Cardiac muscle cell (in vitro differentiated cells and primary cell): ENCODE measurements around the gene EML3. TPM values are rescaled to one million over a fixed set of nuclear protein-coding genes. Genes with fewer than 3 reads are reported as not detected.

Experiments used
- DNase-seq, 2 donors: peaks; one replicate each; pipeline versions ENCODE4 v3.0.0 to v3.0.0-alpha.2; 2010 to 2017; ENCODE audit warnings: low read depth in 1 of 2, low spot score in 1 of 2
- H3K27ac ChIP-seq: fragments of 200-600 bp; sonication (generic); 2 replicates; pipeline ENCODE4 v1.5.1; 2016
- H3K27me3 ChIP-seq: fragments of 200-600 bp; sonication (generic); 2 replicates; pipeline ENCODE4 v1.6.0; 2016; ENCODE audit warnings: control low read depth
- H3K36me3 ChIP-seq: fragments of 200-600 bp; sonication (generic); 2 replicates; pipeline ENCODE4 v1.5.1; 2016; ENCODE audit warnings: control low read depth
- H3K4me1 ChIP-seq: fragments of 200-600 bp; sonication (generic); 2 replicates; pipeline ENCODE4 v1.8.1; 2017; ENCODE audit warnings: low read depth, mild to moderate bottlenecking, mixed run types
- H3K4me3 ChIP-seq: fragments of 200-600 bp; sonication (generic); 2 replicates; pipeline ENCODE4 v1.5.1; 2016; ENCODE audit warnings: mild to moderate bottlenecking
- H3K9me3 ChIP-seq: fragments of 200-600 bp; sonication (generic); 2 replicates; pipeline ENCODE4 v1.5.1; 2017; ENCODE audit warnings: low read depth, mild to moderate bottlenecking, control low read depth
- polyA plus RNA-seq: library from polyadenylated mRNA; unstranded; fragments of >200 nt; fragmentation: Nextera tagmentation; extraction: Ambion mirVana; gene quantifications from 2 replicates; pipeline ENCODE4 v1.2.1, GENCODE V29; 2016
- total RNA-seq: library from RNA; depleted of rRNA; stranded (reverse); fragments of >200 nt; gene quantifications from 2 replicates; pipeline ENCODE4 v1.2.3, GENCODE V29; 2016
- TF ChIP-seq, protein P1 (sequence below): IDR thresholded peaks from 2 replicates; pipeline ENCODE4 v1.5.1; 2012; ENCODE audit warnings: low read depth, mild to moderate bottlenecking, low read length

EML3 gene
- total and polyA plus RNA-seq, 2 experiments from 2014 or later, result 32.0 to 42.8 TPM

DNA sequence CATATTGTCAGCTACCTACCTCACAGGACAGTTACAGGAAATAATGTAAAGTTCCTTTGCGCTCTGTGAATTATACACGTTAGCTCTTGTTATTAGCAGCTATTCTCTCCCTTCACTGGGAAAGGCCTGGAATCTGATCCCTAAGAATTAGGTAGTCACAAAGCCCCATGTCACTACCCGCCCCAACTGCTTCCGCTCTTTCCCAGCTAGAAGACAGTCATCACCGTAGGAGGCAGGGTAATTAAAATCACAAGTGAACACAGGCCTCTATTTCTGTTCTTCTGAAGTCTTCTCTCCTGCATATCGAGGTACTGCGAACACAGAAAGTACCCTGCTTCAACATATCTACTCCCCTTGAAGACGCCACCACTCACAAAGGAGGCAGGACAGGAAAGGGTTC lies 53.4 kb downstream of the EML3 start:
- Histone ChIP-seq H3K4me3 (no peak overlapping the region), H3K27ac (peak overlapping the region; percentile 98), H3K4me1 (peaks cover 18% of the 10 kb centered on the region), H3K36me3 (peaks cover 30% of the 10 kb centered on the region), H3K9me3 (no peaks in the 10 kb centered on the region), H3K27me3 (no peaks in the 10 kb centered on the region)
- TF ChIP-seq, protein P1, sequence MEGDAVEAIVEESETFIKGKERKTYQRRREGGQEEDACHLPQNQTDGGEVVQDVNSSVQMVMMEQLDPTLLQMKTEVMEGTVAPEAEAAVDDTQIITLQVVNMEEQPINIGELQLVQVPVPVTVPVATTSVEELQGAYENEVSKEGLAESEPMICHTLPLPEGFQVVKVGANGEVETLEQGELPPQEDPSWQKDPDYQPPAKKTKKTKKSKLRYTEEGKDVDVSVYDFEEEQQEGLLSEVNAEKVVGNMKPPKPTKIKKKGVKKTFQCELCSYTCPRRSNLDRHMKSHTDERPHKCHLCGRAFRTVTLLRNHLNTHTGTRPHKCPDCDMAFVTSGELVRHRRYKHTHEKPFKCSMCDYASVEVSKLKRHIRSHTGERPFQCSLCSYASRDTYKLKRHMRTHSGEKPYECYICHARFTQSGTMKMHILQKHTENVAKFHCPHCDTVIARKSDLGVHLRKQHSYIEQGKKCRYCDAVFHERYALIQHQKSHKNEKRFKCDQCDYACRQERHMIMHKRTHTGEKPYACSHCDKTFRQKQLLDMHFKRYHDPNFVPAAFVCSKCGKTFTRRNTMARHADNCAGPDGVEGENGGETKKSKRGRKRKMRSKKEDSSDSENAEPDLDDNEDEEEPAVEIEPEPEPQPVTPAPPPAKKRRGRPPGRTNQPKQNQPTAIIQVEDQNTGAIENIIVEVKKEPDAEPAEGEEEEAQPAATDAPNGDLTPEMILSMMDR, result no peak
- DNase-seq, result no peak

DNA sequence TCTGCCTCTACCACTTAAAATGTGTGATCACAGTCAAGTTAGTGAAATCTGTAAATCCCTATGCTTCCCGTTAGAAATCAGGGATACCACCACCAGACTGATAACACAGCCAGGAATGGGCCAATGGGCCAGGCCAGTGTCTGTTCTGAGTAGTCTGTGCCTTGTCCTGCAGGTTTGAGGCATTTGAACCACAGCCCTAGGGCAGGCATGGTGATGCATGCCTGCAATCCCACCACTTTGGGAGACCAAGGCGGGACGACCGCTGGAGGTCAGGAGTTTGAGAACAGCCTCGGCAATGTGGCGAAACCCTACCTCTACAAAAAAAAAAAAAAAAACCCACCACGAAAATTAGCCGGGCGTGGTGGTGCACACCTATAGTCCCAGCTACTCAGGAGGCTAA lies 53.9 kb downstream of the EML3 start:
- Histone ChIP-seq H3K4me3 (no peak overlapping the region), H3K4me1 (peaks cover 21% of the 10 kb centered on the region), H3K36me3 (peaks cover 26% of the 10 kb centered on the region), H3K27me3 (no peaks in the 10 kb centered on the region), H3K27ac (peak overlapping the region; percentile 21), H3K9me3 (no peaks in the 10 kb centered on the region)
- TF ChIP-seq, protein P1, result no peak
- DNase-seq, result no peak

DNA sequence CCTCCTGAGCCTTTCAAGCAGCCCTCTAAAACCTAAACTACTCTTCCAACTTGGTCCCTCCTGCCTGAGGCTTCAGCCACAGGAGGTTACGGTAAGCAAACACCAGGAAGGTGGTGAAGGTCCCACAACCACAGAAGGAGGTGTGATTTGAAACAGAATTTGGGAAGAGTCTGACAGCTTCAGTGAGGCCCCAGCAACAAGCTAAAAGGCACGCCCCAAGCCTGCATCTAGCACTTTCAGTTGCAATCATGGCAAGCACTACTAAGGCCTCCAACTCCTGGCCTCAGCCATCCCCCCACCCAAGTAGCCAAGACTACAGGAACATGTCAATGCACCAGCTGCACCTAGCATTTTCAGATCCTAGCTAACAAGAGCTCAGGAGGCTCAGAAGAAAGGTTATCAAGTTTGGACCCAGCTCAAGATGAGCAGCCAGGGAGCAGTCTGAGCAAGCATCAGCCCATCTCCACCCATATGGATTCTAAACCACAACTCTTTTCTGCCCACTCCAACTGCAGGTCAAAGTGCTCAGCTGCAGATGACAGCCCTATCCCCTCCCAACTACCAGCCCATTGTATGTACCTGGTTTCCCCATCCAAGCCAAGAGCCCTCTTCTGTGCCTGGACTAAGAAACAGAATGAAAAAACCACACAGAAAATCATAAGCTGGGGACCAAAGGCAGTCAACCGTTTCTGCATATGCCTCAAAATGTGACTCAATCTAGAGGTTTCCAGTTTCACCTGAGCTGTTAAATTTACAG lies 55.5 kb downstream of the EML3 start:
- Histone ChIP-seq H3K9me3 (no peaks in the 10 kb centered on the region), H3K36me3 (peaks cover 15% of the 10 kb centered on the region), H3K27me3 (no peaks in the 10 kb centered on the region), H3K4me1 (peaks cover 29% of the 10 kb centered on the region), H3K4me3 (no peak overlapping the region), H3K27ac (peak overlapping the region; percentile 75)
- no peak for DNase-seq
- TF ChIP-seq, protein P1, result no peak

DNA sequence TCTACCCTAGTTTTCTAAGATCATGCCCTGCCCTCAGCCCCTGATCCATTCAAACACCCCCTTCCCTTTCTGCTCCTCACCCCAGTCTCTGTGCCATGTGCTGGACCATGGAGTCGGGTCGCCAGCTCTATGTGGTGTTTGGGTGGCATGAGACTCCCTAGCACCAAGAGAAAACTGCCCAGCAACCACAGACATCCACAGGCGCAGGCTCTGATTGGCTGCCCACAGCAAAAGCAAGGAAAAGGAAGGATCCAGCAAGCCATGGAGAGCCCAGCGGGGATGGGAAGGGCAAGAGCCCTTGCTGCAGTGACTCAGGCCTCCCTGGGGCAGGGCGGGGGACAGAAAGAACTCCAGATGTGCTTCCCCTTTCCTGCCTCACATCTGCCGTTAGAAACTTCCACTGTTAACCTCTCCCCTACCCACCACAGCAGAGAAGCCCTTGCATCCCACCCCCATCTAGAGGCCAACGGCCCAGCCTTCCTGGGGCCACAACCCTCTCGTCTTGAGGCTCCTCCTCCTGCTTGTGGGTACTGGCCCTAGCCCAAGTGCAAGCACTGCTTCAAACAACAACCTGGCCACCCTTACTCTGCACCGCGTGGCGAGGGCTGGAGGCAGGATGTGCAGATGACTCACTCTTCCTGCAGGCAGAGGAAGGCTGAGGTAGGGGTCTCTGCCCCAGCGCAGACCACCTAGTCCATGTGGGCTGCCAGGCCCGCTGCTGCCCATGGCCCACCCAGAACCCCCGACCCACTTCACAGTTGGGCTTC lies 56.3 kb downstream of the EML3 start:
- DNase-seq, result peak; percentile 87 to 94
- TF ChIP-seq, protein P1, result no peak
- Histone ChIP-seq H3K36me3 (peaks cover 12% of the 10 kb centered on the region), H3K4me1 (peaks cover 27% of the 10 kb centered on the region), H3K27ac (peak overlapping the region; percentile 75), H3K4me3 (no peak overlapping the region), H3K9me3 (no peaks in the 10 kb centered on the region), H3K27me3 (no peaks in the 10 kb centered on the region)

DNA sequence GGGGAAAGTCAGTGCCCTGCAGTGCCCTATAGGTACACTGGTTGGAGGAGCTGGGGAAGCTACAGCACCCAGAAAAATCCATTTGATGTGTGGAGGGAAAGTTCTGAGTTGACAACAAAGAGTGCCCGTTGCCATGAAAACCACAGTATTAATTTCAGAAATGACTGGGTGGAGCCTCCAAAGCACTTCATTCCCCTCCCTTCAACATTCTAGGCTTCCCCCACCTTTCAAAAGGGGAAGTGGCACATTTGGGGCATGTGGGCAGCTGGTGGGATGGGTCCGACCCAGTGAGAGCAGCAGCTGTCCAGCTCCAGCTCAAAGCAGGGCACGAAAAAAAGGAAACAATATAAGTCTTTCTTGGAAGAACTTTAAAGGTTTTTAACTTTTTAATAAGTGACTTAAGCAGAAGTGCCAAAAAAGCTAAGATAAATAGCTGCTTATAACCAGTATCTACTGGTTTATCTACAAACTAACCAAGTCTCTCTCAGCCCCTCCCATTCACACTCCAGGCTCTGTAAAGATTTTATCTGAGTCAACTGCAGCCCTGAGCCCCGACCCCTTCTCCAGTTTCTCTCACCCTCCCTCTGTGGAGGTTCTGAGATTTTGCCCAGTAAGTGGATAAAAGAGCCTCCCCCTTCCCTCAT lies 57.0 kb downstream of the EML3 start:
- H3K4me3 ChIP-seq, result no peak overlapping the region
- H3K27me3 ChIP-seq, result no peaks in the 10 kb centered on the region
- H3K9me3 ChIP-seq, result no peaks in the 10 kb centered on the region
- peaks cover 28% of the 10 kb centered on the region for H3K4me1 ChIP-seq
- peak overlapping the region; percentile 66 for H3K27ac ChIP-seq
- TF ChIP-seq, protein P1, result no peak
- peaks cover 12% of the 10 kb centered on the region for H3K36me3 ChIP-seq
- DNase-seq, result peak in 1 of 2 donors; percentile 20
